ENCODE measurements around the gene RGS19. TPM values are rescaled to one million over a fixed set of nuclear protein-coding genes. Genes with fewer than 3 reads are reported as not detected.

Gene RGS19
- total RNA-seq, 1 donor from 2014 or later, result 26.2 TPM

- Mint-ChIP-seq H3K4me3 (ENCODE audit: unreplicated experiment) (no peak overlapping the region), H3K27ac (ENCODE audit: unreplicated experiment) (no peak overlapping the region)
Measured at GRCh38 chr20:64068386-64069208, 10.7 kb downstream of the RGS19 start.

GRCh38 chr20:64067733-64068307 lies 11.5 kb downstream of the RGS19 start:
- Mint-ChIP-seq H3K4me1 (ENCODE audit: unreplicated experiment) (peaks cover 18% of the 10 kb centered on the region), H3K27ac (ENCODE audit: unreplicated experiment) (no peak overlapping the region), H3K36me3 (ENCODE audit: low read depth, unreplicated experiment) (peaks cover 5% of the 10 kb centered on the region), H3K27me3 (ENCODE audit: unreplicated experiment) (peaks cover 10% of the 10 kb centered on the region), H3K9me3 (ENCODE audit: unreplicated experiment) (no peaks in the 10 kb centered on the region), H3K4me3 (ENCODE audit: unreplicated experiment) (no peak overlapping the region)
- no peak for DNase-seq (ENCODE audit: low spot score)
- no peak for TF ChIP-seq CTCF (IDR thresholded peaks at IDR 0.05; ENCODE audit: unreplicated experiment)

More at GRCh38 chr20:64068386-64069208, 10.7 kb downstream of the RGS19 start:
- Mint-ChIP-seq H3K4me1 (ENCODE audit: unreplicated experiment) (peaks cover 18% of the 10 kb centered on the region), H3K36me3 (ENCODE audit: low read depth, unreplicated experiment) (peaks cover 5% of the 10 kb centered on the region), H3K9me3 (ENCODE audit: unreplicated experiment) (no peaks in the 10 kb centered on the region), H3K27me3 (ENCODE audit: unreplicated experiment) (peaks cover 10% of the 10 kb centered on the region)
- TF ChIP-seq CTCF (IDR thresholded peaks at IDR 0.05; ENCODE audit: unreplicated experiment), result no peak
- DNase-seq (ENCODE audit: low spot score), result no peak

GRCh38 chr20:64067005-64067632 lies 12.2 kb downstream of the RGS19 start:
- no peak for DNase-seq (ENCODE audit: low spot score)
- Mint-ChIP-seq H3K9me3 (ENCODE audit: unreplicated experiment) (no peaks in the 10 kb centered on the region), H3K27ac (ENCODE audit: unreplicated experiment) (no peak overlapping the region), H3K4me3 (ENCODE audit: unreplicated experiment) (no peak overlapping the region), H3K27me3 (ENCODE audit: unreplicated experiment) (peaks cover 12% of the 10 kb centered on the region), H3K4me1 (ENCODE audit: unreplicated experiment) (peaks cover 20% of the 10 kb centered on the region), H3K36me3 (ENCODE audit: low read depth, unreplicated experiment) (peaks cover 5% of the 10 kb centered on the region)
- TF ChIP-seq CTCF (IDR thresholded peaks at IDR 0.05; ENCODE audit: unreplicated experiment), result no peak

- no peak for TF ChIP-seq CTCF (IDR thresholded peaks at IDR 0.05; ENCODE audit: unreplicated experiment)
- peaks cover 5% of the 10 kb centered on the region for H3K36me3 Mint-ChIP-seq (ENCODE audit: low read depth, unreplicated experiment)
- peaks cover 23% of the 10 kb centered on the region for H3K4me1 Mint-ChIP-seq (ENCODE audit: unreplicated experiment)
- no peaks in the 10 kb centered on the region for H3K9me3 Mint-ChIP-seq (ENCODE audit: unreplicated experiment)
- H3K4me3 Mint-ChIP-seq (ENCODE audit: unreplicated experiment), result peak overlapping the region; percentile 42
- H3K27me3 Mint-ChIP-seq (ENCODE audit: unreplicated experiment), result peaks cover 16% of the 10 kb centered on the region
- no peak overlapping the region for H3K27ac Mint-ChIP-seq (ENCODE audit: unreplicated experiment)
- DNase-seq (ENCODE audit: low spot score), result no peak
Measured at GRCh38 chr20:64065974-64066343, 13.4 kb downstream of the RGS19 start.

Measured in endothelial cell (in vitro differentiated cells).